GM12801 (cell line): ENCODE measurements around the gene FECH.

ENCODE experiments used
- CTCF ChIP-seq: IDR thresholded peaks from one replicate; pipeline ENCODE4 v1.5.1; 2011; ENCODE audit warnings: control low read depth; ENCODE audit not compliant: insufficient read length; ENCODE audit errors: extremely low read depth

FECH gene

GRCh38 chr18:57586251-57587049 lies at the start of gene FECH:
TSS of gene FECH (minus strand) at chr18:57586702. CDS start at chr18:57586620, 82 bp downstream.
- no peak for TF ChIP-seq CTCF

GRCh38 chr18:57635003-57635822 lies 48.7 kb upstream of the FECH start:
- no peak for TF ChIP-seq CTCF

GRCh38 chr18:57631697-57632096 lies 45.2 kb upstream of the FECH start:
- no peak for TF ChIP-seq CTCF

DNA sequence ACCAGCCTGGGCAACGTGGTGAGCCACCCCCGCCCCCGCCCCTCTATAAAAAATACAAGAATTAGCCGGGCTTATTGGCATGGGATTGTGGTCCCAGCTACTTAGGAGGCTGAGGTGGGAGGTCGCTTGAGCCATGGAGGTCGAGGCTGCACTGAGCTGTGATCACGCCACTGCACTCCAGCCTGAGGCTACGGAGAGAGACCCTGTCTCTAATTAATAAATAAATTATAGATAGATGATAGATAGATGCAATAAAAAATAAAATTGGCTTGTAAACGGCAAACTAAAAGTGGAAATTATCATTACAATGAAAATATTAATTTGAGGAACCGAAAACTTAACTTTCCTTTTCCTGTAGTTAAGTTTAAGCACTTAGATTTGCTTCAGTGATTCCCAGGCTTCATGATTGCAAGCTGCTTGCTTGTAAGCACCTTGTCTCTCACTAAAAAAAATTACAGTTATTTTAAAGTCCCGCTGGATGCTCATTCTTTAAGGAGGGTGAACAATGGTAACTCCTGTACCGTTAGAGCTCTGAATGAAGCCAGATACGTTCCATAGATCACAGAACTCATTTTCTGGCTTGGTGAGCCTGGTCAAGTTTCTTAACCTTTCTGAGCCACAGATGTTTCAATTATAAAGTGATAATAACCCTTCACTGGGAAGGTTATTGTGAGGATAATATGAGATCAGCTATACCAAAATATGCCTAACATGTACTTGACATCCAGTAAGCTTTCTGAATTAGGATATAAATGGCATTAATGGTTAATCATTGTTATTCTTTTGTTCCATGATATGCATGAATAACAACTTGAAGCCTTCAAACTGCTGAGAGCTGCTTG lies 44.5 kb upstream of the FECH start:
- no peak for TF ChIP-seq CTCF

DNA sequence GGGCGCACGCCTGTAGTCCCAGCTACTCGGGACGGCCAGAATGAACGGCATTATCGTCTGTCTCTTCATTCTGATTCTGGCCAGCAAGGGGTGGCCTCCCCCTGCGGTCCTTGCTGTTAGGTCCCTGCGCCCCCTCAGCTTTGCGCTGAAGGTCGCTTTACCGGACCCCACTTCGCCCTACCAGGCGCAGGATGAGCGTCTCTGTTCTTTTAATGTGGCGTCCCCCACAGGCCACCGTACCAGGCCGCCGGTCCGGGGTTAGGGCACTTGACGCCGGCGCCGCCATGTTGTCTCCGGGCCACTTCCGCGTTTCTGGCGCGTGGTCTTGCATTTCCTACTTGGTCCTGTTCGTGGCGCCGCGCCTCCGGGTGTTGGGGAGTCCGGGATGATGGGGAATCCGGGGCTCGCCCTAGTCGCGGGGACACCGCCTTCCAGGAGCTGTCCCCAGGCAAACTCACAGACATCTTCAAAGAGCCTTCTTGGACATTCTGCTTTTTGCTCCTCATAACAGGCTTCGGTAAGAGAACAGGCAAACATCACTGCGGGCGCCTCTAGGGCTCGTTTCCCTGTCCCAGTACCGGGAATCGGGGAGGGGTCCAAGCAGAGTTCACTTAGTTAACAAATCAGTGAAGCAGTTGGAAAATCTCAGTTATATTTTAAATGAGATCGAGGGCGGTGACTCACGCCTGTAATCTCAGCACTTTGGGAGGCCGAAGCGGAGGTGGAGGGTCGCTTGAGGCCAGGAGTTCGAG lies 43.7 kb upstream of the FECH start:
- no peak for TF ChIP-seq CTCF

DNA sequence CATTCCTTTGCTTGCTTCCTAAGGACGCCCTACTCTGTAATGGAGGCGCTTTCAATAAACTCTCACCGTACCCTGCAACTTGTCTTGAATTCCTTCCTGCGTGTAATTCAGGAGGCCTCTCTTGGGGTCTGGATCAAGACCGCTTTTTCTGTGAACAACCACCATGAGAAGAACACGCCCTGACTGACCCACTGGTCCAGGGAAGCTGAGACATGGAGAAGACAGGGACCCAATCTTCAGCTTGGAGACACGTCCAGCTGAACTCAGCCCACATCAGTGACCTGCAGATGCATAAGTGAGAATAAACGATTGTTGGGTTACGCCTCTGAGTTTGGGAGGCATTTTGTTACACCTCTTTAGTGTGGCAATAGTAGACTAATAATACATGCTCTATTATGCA lies 42.9 kb upstream of the FECH start:
- TF ChIP-seq CTCF = no peak

GRCh38 chr18:57627488-57627887 lies 41.0 kb upstream of the FECH start:
- no peak for TF ChIP-seq CTCF
